ENCODE measurements around the gene CFTR. TPM values are rescaled to one million over a fixed set of nuclear protein-coding genes. Genes with fewer than 3 reads are reported as not detected.
"Not testable (repeated sequence)": the region's sequence is repeated elsewhere in the genome, so short reads cannot be mapped to it uniquely, and the experiment has no call there.

The CFTR gene
- total and polyA plus RNA-seq, 2 donors from 2014 or later: 2.5 to 12.8 TPM

GRCh38 chr7:117495308-117495707 lies 15.5 kb downstream of the CFTR start:
- H3K4me3 ChIP-seq (ENCODE audit: low read length in 3 of 3): no peak overlapping the region
- H3K27ac ChIP-seq (ENCODE audit: low read depth in 2 of 2, low read length in 2 of 2): no peak overlapping the region
- H3K27me3 ChIP-seq (ENCODE audit: control insufficient read depth, insufficient read depth, low read length): no peaks in the 10 kb centered on the region
- peak in 2 of 5 donors; percentile 21 to 31 for DNase-seq
- no peaks in the 10 kb centered on the region for H3K9me3 ChIP-seq (ENCODE audit: control insufficient read depth in 2 of 3, insufficient read depth in 1 of 3, low read length in 3 of 3)
- H3K4me1 ChIP-seq (ENCODE audit: control insufficient read depth in 2 of 3, insufficient read depth in 2 of 3, low read depth in 1 of 3, low read length in 3 of 3): no peaks in the 10 kb centered on the region
- H3K36me3 ChIP-seq (ENCODE audit: control insufficient read depth in 2 of 3, insufficient read depth in 3 of 3, low read length in 3 of 3): no peaks in the 10 kb centered on the region
- no peak for TF ChIP-seq CTCF (IDR thresholded peaks at IDR 0.05; ENCODE audit: borderline replicate concordance, extremely low read depth, insufficient read depth)
- no peak for FAIRE-seq
- intact Hi-C loops (cut with DNase I): no loop called here
- no peak overlapping the region for H3K9ac ChIP-seq (ENCODE audit: low read length in 3 of 3)

GRCh38 chr7:117502331-117502730 lies 22.5 kb downstream of the CFTR start:
- FAIRE-seq: no peak
- intact Hi-C loops (cut with DNase I): no loop called here
- Histone ChIP-seq H3K4me1 (ENCODE audit: control insufficient read depth in 2 of 3, insufficient read depth in 2 of 3, low read depth in 1 of 3, low read length in 3 of 3) (no peaks in the 10 kb centered on the region), H3K9ac (ENCODE audit: low read length in 3 of 3) (no peak overlapping the region), H3K9me3 (ENCODE audit: control insufficient read depth in 2 of 3, insufficient read depth in 1 of 3, low read length in 3 of 3) (no peaks in the 10 kb centered on the region), H3K27me3 (ENCODE audit: control insufficient read depth, insufficient read depth, low read length) (no peaks in the 10 kb centered on the region), H3K36me3 (ENCODE audit: control insufficient read depth in 2 of 3, insufficient read depth in 3 of 3, low read length in 3 of 3) (no peaks in the 10 kb centered on the region), H3K27ac (ENCODE audit: low read depth in 2 of 2, low read length in 2 of 2) (no peak overlapping the region), H3K4me3 (ENCODE audit: low read length in 3 of 3) (no peak overlapping the region)
- TF ChIP-seq CTCF (IDR thresholded peaks at IDR 0.05; ENCODE audit: borderline replicate concordance, extremely low read depth, insufficient read depth): no peak
- no peak for DNase-seq

GRCh38 chr7:117505238-117505637 lies 25.4 kb downstream of the CFTR start:
- Histone ChIP-seq H3K9ac (ENCODE audit: low read length in 3 of 3) (no peak overlapping the region), H3K9me3 (ENCODE audit: control insufficient read depth in 2 of 3, insufficient read depth in 1 of 3, low read length in 3 of 3) (no peaks in the 10 kb centered on the region), H3K4me3 (ENCODE audit: low read length in 3 of 3) (no peak overlapping the region), H3K36me3 (ENCODE audit: control insufficient read depth in 2 of 3, insufficient read depth in 3 of 3, low read length in 3 of 3) (no peaks in the 10 kb centered on the region), H3K4me1 (ENCODE audit: control insufficient read depth in 2 of 3, insufficient read depth in 2 of 3, low read depth in 1 of 3, low read length in 3 of 3) (no peaks in the 10 kb centered on the region), H3K27ac (ENCODE audit: low read depth in 2 of 2, low read length in 2 of 2) (no peak overlapping the region), H3K27me3 (ENCODE audit: control insufficient read depth, insufficient read depth, low read length) (no peaks in the 10 kb centered on the region)
- FAIRE-seq (no peak), DNase-seq (no peak)
- no peak for TF ChIP-seq CTCF (IDR thresholded peaks at IDR 0.05; ENCODE audit: borderline replicate concordance, extremely low read depth, insufficient read depth)
- intact Hi-C loops (cut with DNase I): no loop called here

GRCh38 chr7:117508676-117509075 lies 28.9 kb downstream of the CFTR start:
- Histone ChIP-seq H3K27ac (ENCODE audit: low read depth in 2 of 2, low read length in 2 of 2) (no peak overlapping the region), H3K9me3 (ENCODE audit: control insufficient read depth in 2 of 3, insufficient read depth in 1 of 3, low read length in 3 of 3) (no peaks in the 10 kb centered on the region), H3K9ac (ENCODE audit: low read length in 3 of 3) (no peak overlapping the region), H3K4me3 (ENCODE audit: low read length in 3 of 3) (no peak overlapping the region), H3K27me3 (ENCODE audit: control insufficient read depth, insufficient read depth, low read length) (no peaks in the 10 kb centered on the region), H3K4me1 (ENCODE audit: control insufficient read depth in 2 of 3, insufficient read depth in 2 of 3, low read depth in 1 of 3, low read length in 3 of 3) (no peaks in the 10 kb centered on the region), H3K36me3 (ENCODE audit: control insufficient read depth in 2 of 3, insufficient read depth in 3 of 3, low read length in 3 of 3) (no peaks in the 10 kb centered on the region)
- DNase-seq: no peak
- no peak for TF ChIP-seq CTCF (IDR thresholded peaks at IDR 0.05; ENCODE audit: borderline replicate concordance, extremely low read depth, insufficient read depth)
- no peak for FAIRE-seq
- intact Hi-C loops (cut with DNase I): no loop called here

GRCh38 chr7:117517194-117517593 lies 37.4 kb downstream of the CFTR start:
- H3K27me3 ChIP-seq (ENCODE audit: control insufficient read depth, insufficient read depth, low read length); FAIRE-seq; intact Hi-C loops (cut with DNase I): not testable (repeated sequence)

More at GRCh38 chr7:117517194-117517593, 37.4 kb downstream of the CFTR start:
- H3K4me1 ChIP-seq (ENCODE audit: control insufficient read depth in 2 of 3, insufficient read depth in 2 of 3, low read depth in 1 of 3, low read length in 3 of 3); H3K9ac ChIP-seq (ENCODE audit: low read length in 3 of 3); H3K4me3 ChIP-seq (ENCODE audit: low read length in 3 of 3); DNase-seq; H3K9me3 ChIP-seq (ENCODE audit: control insufficient read depth in 2 of 3, insufficient read depth in 1 of 3, low read length in 3 of 3); H3K27ac ChIP-seq (ENCODE audit: low read depth in 2 of 2, low read length in 2 of 2); H3K36me3 ChIP-seq (ENCODE audit: control insufficient read depth in 2 of 3, insufficient read depth in 3 of 3, low read length in 3 of 3): not testable (repeated sequence)

Data from kidney (tissue), 14 donors.